C4-2B (cell line): ENCODE results near the gene CIAO2B.

Experiments
- H3K27ac ChIP-seq: fragments of 450-650 bp; 2 replicates; pipeline ENCODE4 v1.5.1; 2017
- ZFX ChIP-seq: fragments of 450-650 bp; IDR thresholded peaks from 2 replicates; pipeline ENCODE4 v1.6.1; 2017
- TF ChIP-seq, protein P1 (sequence below): fragments of 450-650 bp; conservative IDR thresholded peaks from 2 replicates; pipeline ENCODE4 v1.5.1; 2017; ENCODE audit warnings: mild to moderate bottlenecking

CIAO2B gene

DNA sequence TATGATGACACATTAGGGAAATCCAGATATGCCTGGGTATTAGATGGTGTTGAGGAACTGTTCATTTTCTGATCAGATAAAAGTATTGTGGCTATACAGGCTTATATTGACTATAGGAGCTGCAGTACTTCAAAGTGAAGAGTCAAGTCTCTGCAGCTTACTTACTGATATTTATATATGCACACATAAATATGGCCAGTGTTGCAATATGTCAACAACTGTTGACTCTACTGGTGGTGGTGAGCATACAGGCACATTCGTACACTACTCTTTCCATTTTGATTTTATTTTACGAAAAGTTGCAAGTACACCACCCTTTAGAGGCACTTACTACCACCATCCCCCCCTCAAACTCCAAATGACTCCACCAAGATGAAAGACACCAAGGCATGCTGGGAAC is 2.5 kb downstream of the CIAO2B start:
- H3K27ac ChIP-seq, result no peak overlapping the region
- TF ChIP-seq, protein P1, sequence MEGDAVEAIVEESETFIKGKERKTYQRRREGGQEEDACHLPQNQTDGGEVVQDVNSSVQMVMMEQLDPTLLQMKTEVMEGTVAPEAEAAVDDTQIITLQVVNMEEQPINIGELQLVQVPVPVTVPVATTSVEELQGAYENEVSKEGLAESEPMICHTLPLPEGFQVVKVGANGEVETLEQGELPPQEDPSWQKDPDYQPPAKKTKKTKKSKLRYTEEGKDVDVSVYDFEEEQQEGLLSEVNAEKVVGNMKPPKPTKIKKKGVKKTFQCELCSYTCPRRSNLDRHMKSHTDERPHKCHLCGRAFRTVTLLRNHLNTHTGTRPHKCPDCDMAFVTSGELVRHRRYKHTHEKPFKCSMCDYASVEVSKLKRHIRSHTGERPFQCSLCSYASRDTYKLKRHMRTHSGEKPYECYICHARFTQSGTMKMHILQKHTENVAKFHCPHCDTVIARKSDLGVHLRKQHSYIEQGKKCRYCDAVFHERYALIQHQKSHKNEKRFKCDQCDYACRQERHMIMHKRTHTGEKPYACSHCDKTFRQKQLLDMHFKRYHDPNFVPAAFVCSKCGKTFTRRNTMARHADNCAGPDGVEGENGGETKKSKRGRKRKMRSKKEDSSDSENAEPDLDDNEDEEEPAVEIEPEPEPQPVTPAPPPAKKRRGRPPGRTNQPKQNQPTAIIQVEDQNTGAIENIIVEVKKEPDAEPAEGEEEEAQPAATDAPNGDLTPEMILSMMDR, result no peak

DNA sequence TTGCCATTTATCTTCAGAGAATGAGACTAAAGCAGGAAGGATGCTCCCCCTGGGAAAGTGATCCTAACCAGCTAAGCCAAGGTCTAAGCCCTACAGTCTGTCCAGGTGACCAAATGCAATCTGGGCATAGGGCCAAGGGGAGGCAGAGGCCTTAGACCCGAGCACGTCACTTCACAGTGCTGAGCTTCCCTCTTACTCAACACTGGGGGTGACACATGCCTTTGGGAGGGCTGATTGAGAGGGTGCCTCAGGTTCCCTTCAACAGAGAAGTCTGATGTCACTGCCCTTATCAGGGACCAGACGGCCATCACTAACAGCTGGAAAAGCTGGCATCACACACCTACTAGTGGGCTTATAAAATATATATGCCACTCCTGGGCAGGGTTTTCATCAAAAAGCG is 4.0 kb downstream of the CIAO2B start:
- TF ChIP-seq ZFX, result no peak
- TF ChIP-seq, protein P1, result no peak
- no peak overlapping the region for H3K27ac ChIP-seq

DNA sequence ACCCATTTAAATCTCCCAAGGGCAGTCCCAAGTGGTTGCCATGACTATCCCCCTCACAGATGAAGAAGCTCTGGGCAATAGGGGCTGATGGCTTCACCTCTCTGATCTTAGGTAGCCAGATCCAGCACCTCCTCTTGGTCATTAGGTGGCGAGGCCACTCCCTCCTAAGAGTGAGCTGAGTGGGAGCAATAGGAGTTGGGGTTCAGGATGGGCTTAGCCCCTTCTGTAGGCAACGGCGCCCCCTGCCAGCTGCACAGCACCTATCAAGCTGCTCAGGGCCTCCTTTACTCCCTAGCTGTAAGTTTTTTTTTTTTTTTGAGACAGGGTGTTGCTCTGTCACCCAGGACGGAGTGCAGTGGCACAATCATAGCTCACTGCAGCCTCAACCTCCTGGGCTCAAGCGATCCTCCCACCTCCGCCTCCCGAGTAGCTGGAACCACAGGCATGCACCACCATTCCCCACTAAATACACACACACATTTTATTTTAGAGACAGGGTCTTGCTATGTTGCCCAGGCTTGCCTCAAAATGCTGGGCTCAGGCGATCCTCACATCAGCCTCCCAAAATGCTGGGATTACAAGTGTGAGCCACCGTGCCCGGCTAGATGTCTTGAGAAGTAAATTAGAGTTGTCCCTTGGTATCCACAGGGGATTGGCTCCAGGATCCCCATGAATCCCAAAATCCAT is 5.4 kb downstream of the CIAO2B start:
- H3K27ac ChIP-seq, result no peak overlapping the region
- TF ChIP-seq, protein P1, result no peak
- TF ChIP-seq ZFX, result no peak

DNA sequence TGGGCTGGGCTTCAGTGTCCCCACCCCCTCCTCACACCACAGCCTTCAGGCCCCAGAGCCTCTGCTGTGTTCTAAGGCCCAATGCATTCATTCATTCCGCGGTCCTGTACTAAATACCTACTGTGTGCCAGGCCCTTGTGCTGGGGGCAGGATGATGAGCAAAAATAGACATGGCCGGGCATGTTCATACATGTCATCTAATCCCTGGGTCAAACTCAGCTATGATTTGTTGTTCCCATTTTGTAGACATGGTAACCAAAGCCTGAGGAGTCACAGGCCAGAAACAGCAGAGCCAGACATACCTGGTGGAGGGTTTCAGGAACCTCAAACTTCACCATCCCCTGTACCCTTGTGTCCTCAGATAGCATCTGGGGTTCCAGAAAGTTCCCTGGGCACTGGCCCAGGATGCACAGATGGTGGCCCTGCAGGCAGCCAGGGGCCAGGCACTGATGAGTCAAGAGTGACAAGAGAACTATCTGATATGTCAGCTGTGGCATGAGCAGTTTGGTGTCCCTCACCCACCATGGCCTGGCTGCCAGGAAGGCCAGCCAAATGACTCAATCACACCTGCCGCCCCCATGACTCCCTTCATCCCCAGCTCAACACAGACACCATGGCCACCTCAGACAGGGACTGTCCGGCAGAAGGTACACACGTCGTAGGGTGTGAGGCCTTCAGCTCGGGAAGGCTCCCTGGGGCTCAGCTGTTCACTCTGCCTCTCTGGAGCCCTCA is 6.1 kb downstream of the CIAO2B start:
- TF ChIP-seq, protein P1, result no peak
- TF ChIP-seq ZFX, result no peak
- no peak overlapping the region for H3K27ac ChIP-seq

DNA sequence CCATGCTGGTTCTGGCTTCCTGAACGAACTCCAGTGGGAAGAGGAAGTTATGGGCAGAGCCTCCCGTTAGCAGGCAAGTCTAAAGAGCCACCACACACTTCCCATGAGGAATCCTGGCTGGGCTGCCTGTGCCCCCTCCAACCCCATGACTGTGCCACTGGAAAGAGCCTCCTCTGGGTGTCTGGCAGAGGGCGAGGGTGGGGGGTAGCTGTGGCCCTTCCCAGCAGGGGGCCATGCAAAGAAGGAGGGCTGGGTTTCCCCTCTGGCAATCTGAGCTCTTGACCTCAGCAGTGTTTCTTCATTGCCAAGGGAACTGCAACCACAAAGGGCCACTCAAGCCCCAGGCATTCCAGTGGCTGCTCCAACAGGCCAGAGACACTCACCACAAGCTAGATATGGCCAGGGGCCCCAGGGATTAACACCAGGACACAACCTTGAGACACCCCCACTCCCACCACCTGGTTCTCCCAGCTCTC is 7.2 kb downstream of the CIAO2B start:
- TF ChIP-seq ZFX, result no peak
- TF ChIP-seq, protein P1, result no peak
- no peak overlapping the region for H3K27ac ChIP-seq

DNA sequence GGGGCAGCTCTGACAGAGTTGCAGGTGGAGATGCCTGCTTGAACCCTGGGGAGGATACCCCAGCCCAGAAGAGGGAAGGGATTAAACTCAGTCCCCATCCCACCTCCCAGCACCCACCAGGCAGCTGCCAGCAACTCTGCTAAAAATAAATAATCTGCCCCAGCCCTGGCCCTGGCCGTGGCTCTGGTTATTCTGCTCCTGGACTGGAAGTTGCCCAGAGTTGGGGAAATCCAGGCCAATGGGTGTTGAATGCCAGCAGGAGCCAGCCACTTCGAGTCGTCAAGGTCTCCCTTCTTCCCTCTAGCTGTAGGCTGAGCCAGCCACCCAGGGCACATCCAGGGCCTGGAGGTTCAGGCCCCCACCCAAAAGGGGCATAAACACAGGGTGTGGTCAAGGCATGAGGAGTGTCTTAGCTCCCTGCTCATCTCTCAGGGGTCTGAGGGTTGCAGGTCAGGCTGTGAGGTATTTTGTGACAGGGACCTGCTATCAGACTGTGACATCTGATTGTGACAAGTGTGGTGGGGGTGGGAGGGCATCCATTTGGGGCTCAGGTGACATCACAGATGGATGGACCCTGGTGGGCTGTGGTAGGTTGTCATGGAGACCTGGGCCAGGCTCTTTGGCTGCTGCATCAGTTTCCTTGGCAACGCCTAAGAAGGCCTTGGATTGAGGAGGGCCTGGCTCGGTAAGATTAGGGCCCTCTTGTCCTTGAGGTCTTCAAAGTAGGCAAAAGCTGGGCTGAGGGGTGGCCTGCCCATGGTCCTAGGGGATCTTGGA is 7.8 kb downstream of the CIAO2B start:
- no peak overlapping the region for H3K27ac ChIP-seq
- TF ChIP-seq ZFX, result no peak
- TF ChIP-seq, protein P1, result no peak
